ENCODE measurements around the gene TLE3.

- TF ChIP-seq CTCF (IDR thresholded peaks at IDR 0.05), result no peak
- no peak for TF ChIP-seq POLR2A (IDR thresholded peaks at IDR 0.05)
These were observed 77.5 kb downstream of the TLE3 start for GRCh38 chr15:70020229-70020628.
